Measurements from ENCODE around the gene SYNM.

GRCh38 chr15:99102332-99103235, 2.3 kb upstream of the SYNM start:
- TF ChIP-seq CTCF (IDR thresholded peaks at IDR 0.05; ENCODE audit: low read length) (no peak), EZH2 (optimal IDR thresholded peaks at IDR 0.05; ENCODE audit: low read depth, low read length) (no peak), EZH2phosphoT487 (IDR thresholded peaks at IDR 0.05; ENCODE audit: low read length) (no peak)
